Fibroblast of villous mesenchyme (primary cell): ENCODE data around the gene BEST1. TPM values are rescaled to one million over a fixed set of nuclear protein-coding genes. Genes with fewer than 3 reads are reported as not detected.
"Not testable (repeated sequence)": the region's sequence is repeated elsewhere in the genome, so short reads cannot be mapped to it uniquely, and the experiment has no call there.

Source experiments
- DNase-seq: peaks from one replicate; pipeline ENCODE4 v3.0.0-alpha.2; 2010; ENCODE audit warnings: low read depth
- H3K4me3 ChIP-seq: 2 replicates; pipeline ENCODE4 v1.5.1; 2011; ENCODE audit warnings: low read depth, mild to moderate bottlenecking, low read length
- CTCF ChIP-seq: IDR thresholded peaks from 2 replicates; pipeline ENCODE4 v1.5.1; 2012; ENCODE audit warnings: low read depth, mild to moderate bottlenecking, low read length; ENCODE audit not compliant: insufficient read depth
- total RNA-seq: library from RNA; depleted of rRNA; stranded (reverse); fragments of >200 nt; gene quantifications from 2 replicates; pipeline ENCODE4 v1.2.3, GENCODE V29; 2012

BEST1 gene
- total RNA-seq, 1 donor: 3.0 TPM

- H3K4me3 ChIP-seq: no peak overlapping the region
- TF ChIP-seq CTCF: no peak
- DNase-seq: peak; percentile 51
These were observed 49.2 kb downstream of the BEST1 start for GRCh38 chr11:61999141-61999975.

GRCh38 chr11:62000539-62001446 lies 50.6 kb downstream of the BEST1 start:
- DNase-seq: no peak
- no peak overlapping the region for H3K4me3 ChIP-seq
- no peak for TF ChIP-seq CTCF

- peak; percentile 34 for DNase-seq
- no peak for TF ChIP-seq CTCF
- H3K4me3 ChIP-seq: no peak overlapping the region
These were observed 51.5 kb downstream of the BEST1 start for GRCh38 chr11:62001450-62002191.

- not testable (repeated sequence) for H3K4me3 ChIP-seq, DNase-seq
These were observed 52.1 kb downstream of the BEST1 start for GRCh38 chr11:62002283-62002682.

- no peak for TF ChIP-seq CTCF
- DNase-seq: peak; percentile 71
- no peak overlapping the region for H3K4me3 ChIP-seq
These were observed 54.3 kb downstream of the BEST1 start for GRCh38 chr11:62004473-62004872.

GRCh38 chr11:62008193-62008592 lies 58.0 kb downstream of the BEST1 start:
- H3K4me3 ChIP-seq: no peak overlapping the region
- no peak for TF ChIP-seq CTCF
- no peak for DNase-seq
